ENCODE results near the gene ABHD2.

DNA sequence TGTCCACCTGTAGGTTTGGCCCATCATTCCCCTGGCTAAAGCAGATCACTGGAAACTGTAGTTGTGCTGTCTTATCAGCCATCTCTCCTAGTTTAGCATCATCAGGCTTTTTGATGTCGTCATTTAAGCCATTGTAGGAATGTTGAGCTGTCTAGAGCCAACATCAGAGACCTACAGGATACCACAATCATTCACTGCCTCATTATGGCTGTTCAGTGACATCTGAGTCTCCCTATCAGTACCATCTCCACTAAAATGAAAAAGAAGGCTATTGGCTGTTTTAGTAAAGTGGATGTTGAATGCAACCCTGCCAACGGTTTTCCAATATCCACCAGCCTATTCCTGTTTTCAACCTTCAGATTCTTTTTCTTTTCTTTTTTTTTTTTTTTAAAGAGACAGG lies 103.9 kb downstream of the ABHD2 start:
- TF ChIP-seq, protein P1, sequence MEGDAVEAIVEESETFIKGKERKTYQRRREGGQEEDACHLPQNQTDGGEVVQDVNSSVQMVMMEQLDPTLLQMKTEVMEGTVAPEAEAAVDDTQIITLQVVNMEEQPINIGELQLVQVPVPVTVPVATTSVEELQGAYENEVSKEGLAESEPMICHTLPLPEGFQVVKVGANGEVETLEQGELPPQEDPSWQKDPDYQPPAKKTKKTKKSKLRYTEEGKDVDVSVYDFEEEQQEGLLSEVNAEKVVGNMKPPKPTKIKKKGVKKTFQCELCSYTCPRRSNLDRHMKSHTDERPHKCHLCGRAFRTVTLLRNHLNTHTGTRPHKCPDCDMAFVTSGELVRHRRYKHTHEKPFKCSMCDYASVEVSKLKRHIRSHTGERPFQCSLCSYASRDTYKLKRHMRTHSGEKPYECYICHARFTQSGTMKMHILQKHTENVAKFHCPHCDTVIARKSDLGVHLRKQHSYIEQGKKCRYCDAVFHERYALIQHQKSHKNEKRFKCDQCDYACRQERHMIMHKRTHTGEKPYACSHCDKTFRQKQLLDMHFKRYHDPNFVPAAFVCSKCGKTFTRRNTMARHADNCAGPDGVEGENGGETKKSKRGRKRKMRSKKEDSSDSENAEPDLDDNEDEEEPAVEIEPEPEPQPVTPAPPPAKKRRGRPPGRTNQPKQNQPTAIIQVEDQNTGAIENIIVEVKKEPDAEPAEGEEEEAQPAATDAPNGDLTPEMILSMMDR (conservative IDR thresholded peaks at IDR 0.05; ENCODE audit: low read depth in 2 of 2): no peak
- TF ChIP-seq EZH2 (IDR thresholded peaks at IDR 0.05; ENCODE audit: low read depth, unreplicated experiment): no peak
- TF ChIP-seq POLR2AphosphoS5 (IDR thresholded peaks at IDR 0.05; ENCODE audit: low read depth): no peak
- TF ChIP-seq, protein P2, sequence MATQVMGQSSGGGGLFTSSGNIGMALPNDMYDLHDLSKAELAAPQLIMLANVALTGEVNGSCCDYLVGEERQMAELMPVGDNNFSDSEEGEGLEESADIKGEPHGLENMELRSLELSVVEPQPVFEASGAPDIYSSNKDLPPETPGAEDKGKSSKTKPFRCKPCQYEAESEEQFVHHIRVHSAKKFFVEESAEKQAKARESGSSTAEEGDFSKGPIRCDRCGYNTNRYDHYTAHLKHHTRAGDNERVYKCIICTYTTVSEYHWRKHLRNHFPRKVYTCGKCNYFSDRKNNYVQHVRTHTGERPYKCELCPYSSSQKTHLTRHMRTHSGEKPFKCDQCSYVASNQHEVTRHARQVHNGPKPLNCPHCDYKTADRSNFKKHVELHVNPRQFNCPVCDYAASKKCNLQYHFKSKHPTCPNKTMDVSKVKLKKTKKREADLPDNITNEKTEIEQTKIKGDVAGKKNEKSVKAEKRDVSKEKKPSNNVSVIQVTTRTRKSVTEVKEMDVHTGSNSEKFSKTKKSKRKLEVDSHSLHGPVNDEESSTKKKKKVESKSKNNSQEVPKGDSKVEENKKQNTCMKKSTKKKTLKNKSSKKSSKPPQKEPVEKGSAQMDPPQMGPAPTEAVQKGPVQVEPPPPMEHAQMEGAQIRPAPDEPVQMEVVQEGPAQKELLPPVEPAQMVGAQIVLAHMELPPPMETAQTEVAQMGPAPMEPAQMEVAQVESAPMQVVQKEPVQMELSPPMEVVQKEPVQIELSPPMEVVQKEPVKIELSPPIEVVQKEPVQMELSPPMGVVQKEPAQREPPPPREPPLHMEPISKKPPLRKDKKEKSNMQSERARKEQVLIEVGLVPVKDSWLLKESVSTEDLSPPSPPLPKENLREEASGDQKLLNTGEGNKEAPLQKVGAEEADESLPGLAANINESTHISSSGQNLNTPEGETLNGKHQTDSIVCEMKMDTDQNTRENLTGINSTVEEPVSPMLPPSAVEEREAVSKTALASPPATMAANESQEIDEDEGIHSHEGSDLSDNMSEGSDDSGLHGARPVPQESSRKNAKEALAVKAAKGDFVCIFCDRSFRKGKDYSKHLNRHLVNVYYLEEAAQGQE (IDR thresholded peaks at IDR 0.05; ENCODE audit: unreplicated experiment): no peak
- no peak for TF ChIP-seq JUNB (IDR thresholded peaks at IDR 0.05; ENCODE audit: unreplicated experiment)
- no peak for TF ChIP-seq NANOG (IDR thresholded peaks at IDR 0.05; ENCODE audit: borderline replicate concordance)
- no peak for TF ChIP-seq CREB1 (CRISPR knock-in tag; IDR thresholded peaks at IDR 0.05; ENCODE audit: low read depth)
- TF ChIP-seq EZH2phosphoT487 (IDR thresholded peaks at IDR 0.05; ENCODE audit: unreplicated experiment): no peak

All from GM23338 (cell line).